ENCODE measurements around the gene KCNMB1.

The KCNMB1 gene

GRCh38 chr5:170388818-170389549 lies at the start of gene KCNMB1:
Gene KCNMB1 (minus strand): TSS chr5:170389367. CDS start chr5:170385447, 3,920 bp downstream.
- H3K27me3 ChIP-seq (replicated peaks; ENCODE audit: insufficient read depth, low read length) = no peaks in the 10 kb centered on the region
- H3K79me2 ChIP-seq (ENCODE audit: low read length) = no peaks in the 10 kb centered on the region
- no peak for TF ChIP-seq EZH2 (optimal IDR thresholded peaks at IDR 0.05; ENCODE audit: low read depth, low read length)
- TF ChIP-seq EZH2phosphoT487 (IDR thresholded peaks at IDR 0.05; ENCODE audit: low read length) = no peak
- no peak for TF ChIP-seq CTCF (IDR thresholded peaks at IDR 0.05; ENCODE audit: low read length)
- H3K27ac ChIP-seq (ENCODE audit: low read length) = no peak within 1 kb of the TSS
- H3K36me3 ChIP-seq (replicated peaks; ENCODE audit: insufficient read depth, low read length) = no peaks in the 10 kb centered on the region
- H3K9me3 ChIP-seq (replicated peaks; ENCODE audit: insufficient read depth, low read length) = no peaks in the 10 kb centered on the region
- no peak for DNase-seq
- no peak within 1 kb of the TSS for H3K4me2 ChIP-seq (ENCODE audit: low read depth, low read length)
- H3K9ac ChIP-seq (ENCODE audit: low read length) = no peak within 1 kb of the TSS
- no peak within 1 kb of the TSS for H2AFZ ChIP-seq (ENCODE audit: low read length)
- no peaks in the 10 kb centered on the region for H3K9me2 ChIP-seq (replicated peaks; ENCODE audit: insufficient read depth, low read length)
- no peak within 1 kb of the TSS for H3K4me3 ChIP-seq (ENCODE audit: low read length)
- H3K4me1 ChIP-seq (ENCODE audit: low read length) = no peaks in the 10 kb centered on the region
- no peaks in the 10 kb centered on the region for H3F3A ChIP-seq (ENCODE audit: insufficient read depth, low read length)
- H4K20me1 ChIP-seq (ENCODE audit: insufficient read depth, low read length) = no peaks in the 10 kb centered on the region

GRCh38 chr5:170438581-170438980 lies 49.4 kb upstream of the KCNMB1 start:
- Histone ChIP-seq H3K79me2 (ENCODE audit: low read length) (no peaks in the 10 kb centered on the region), H3K9ac (ENCODE audit: low read length) (no peak overlapping the region), H3F3A (ENCODE audit: insufficient read depth, low read length) (no peaks in the 10 kb centered on the region), H2AFZ (ENCODE audit: low read length) (no peak overlapping the region), H3K9me3 (replicated peaks; ENCODE audit: insufficient read depth, low read length) (no peaks in the 10 kb centered on the region), H3K4me1 (ENCODE audit: low read length) (no peaks in the 10 kb centered on the region), H3K27me3 (replicated peaks; ENCODE audit: insufficient read depth, low read length) (no peaks in the 10 kb centered on the region), H3K4me2 (ENCODE audit: low read depth, low read length) (no peak overlapping the region), H3K9me2 (replicated peaks; ENCODE audit: insufficient read depth, low read length) (no peaks in the 10 kb centered on the region), H3K4me3 (ENCODE audit: low read length) (no peak overlapping the region), H3K27ac (ENCODE audit: low read length) (no peak overlapping the region), H4K20me1 (ENCODE audit: insufficient read depth, low read length) (no peaks in the 10 kb centered on the region), H3K36me3 (replicated peaks; ENCODE audit: insufficient read depth, low read length) (no peaks in the 10 kb centered on the region)
- DNase-seq = no peak
- no peak for TF ChIP-seq CTCF (IDR thresholded peaks at IDR 0.05; ENCODE audit: low read length)
- TF ChIP-seq EZH2phosphoT487 (IDR thresholded peaks at IDR 0.05; ENCODE audit: low read length) = no peak
- TF ChIP-seq EZH2 (optimal IDR thresholded peaks at IDR 0.05; ENCODE audit: low read depth, low read length) = no peak

GRCh38 chr5:170437621-170438375 lies 48.6 kb upstream of the KCNMB1 start:
- H3K4me2 ChIP-seq (ENCODE audit: low read depth, low read length) = no peak overlapping the region
- H3K27ac ChIP-seq (ENCODE audit: low read length) = no peak overlapping the region
- no peak for DNase-seq
- TF ChIP-seq EZH2 (optimal IDR thresholded peaks at IDR 0.05; ENCODE audit: low read depth, low read length) = no peak
- TF ChIP-seq EZH2phosphoT487 (IDR thresholded peaks at IDR 0.05; ENCODE audit: low read length) = no peak
- no peak for TF ChIP-seq CTCF (IDR thresholded peaks at IDR 0.05; ENCODE audit: low read length)
- no peak overlapping the region for H3K9ac ChIP-seq (ENCODE audit: low read length)
- H4K20me1 ChIP-seq (ENCODE audit: insufficient read depth, low read length) = no peaks in the 10 kb centered on the region
- H3K4me3 ChIP-seq (ENCODE audit: low read length) = no peak overlapping the region
- H3K27me3 ChIP-seq (replicated peaks; ENCODE audit: insufficient read depth, low read length) = no peaks in the 10 kb centered on the region
- H3K4me1 ChIP-seq (ENCODE audit: low read length) = no peaks in the 10 kb centered on the region
- no peaks in the 10 kb centered on the region for H3K9me2 ChIP-seq (replicated peaks; ENCODE audit: insufficient read depth, low read length)
- no peaks in the 10 kb centered on the region for H3K79me2 ChIP-seq (ENCODE audit: low read length)
- no peak overlapping the region for H2AFZ ChIP-seq (ENCODE audit: low read length)
- no peaks in the 10 kb centered on the region for H3K9me3 ChIP-seq (replicated peaks; ENCODE audit: insufficient read depth, low read length)
- no peaks in the 10 kb centered on the region for H3K36me3 ChIP-seq (replicated peaks; ENCODE audit: insufficient read depth, low read length)
- H3F3A ChIP-seq (ENCODE audit: insufficient read depth, low read length) = no peaks in the 10 kb centered on the region

Measured in MM.1S (cell line).